CD4-positive, alpha-beta T cell treated with Interleukin-17A for 4 hours (primary cell): ENCODE measurements around the gene DAAM2.

ENCODE experiments used
- DNase-seq: peaks from one replicate; pipeline ENCODE4 v3.0.0-alpha.2; 2020; ENCODE audit warnings: mixed read lengths

Gene DAAM2

GRCh38 chr6:39911513-39912125 is 119.4 kb downstream of the DAAM2 start:
- DNase-seq = no peak

GRCh38 chr6:39912446-39912845 is 120.3 kb downstream of the DAAM2 start:
- DNase-seq = no peak

- no peak for DNase-seq
Measured at GRCh38 chr6:39913391-39913916, 121.3 kb downstream of the DAAM2 start.

GRCh38 chr6:39914239-39914638 is 122.1 kb downstream of the DAAM2 start:
- no peak for DNase-seq

GRCh38 chr6:39915866-39916265 is 123.7 kb downstream of the DAAM2 start:
- DNase-seq = no peak

- DNase-seq = no peak
Measured at GRCh38 chr6:39917329-39917728, 125.2 kb downstream of the DAAM2 start.

GRCh38 chr6:39917981-39918380 is 125.8 kb downstream of the DAAM2 start:
- DNase-seq = no peak

- no peak for DNase-seq
Measured at GRCh38 chr6:39918831-39919230, 126.7 kb downstream of the DAAM2 start.

- DNase-seq = no peak
Measured at GRCh38 chr6:39920157-39920556, 128.0 kb downstream of the DAAM2 start.

- DNase-seq = no peak
Measured at GRCh38 chr6:39922821-39923220, 130.6 kb downstream of the DAAM2 start.

GRCh38 chr6:39923394-39923793 is 131.2 kb downstream of the DAAM2 start:
- DNase-seq = no peak

GRCh38 chr6:39923861-39924260 is 131.7 kb downstream of the DAAM2 start:
- no peak for DNase-seq

GRCh38 chr6:39924283-39924682 is 132.1 kb downstream of the DAAM2 start:
- DNase-seq = no peak

- no peak for DNase-seq
Measured at GRCh38 chr6:39925191-39925930, 133.2 kb downstream of the DAAM2 start.

GRCh38 chr6:39925931-39926290 is 133.7 kb downstream of the DAAM2 start:
- no peak for DNase-seq

- DNase-seq = no peak
Measured at GRCh38 chr6:39926668-39927067, 134.5 kb downstream of the DAAM2 start.

GRCh38 chr6:39927159-39927558 is 135.0 kb downstream of the DAAM2 start:
- DNase-seq = no peak

- DNase-seq = no peak
Measured at GRCh38 chr6:39929039-39929732, 137.0 kb downstream of the DAAM2 start.

GRCh38 chr6:39929733-39930461 is 137.7 kb downstream of the DAAM2 start:
- DNase-seq = no peak

- no peak for DNase-seq
Measured at GRCh38 chr6:39930540-39930939, 138.4 kb downstream of the DAAM2 start.

- no peak for DNase-seq
Measured at GRCh38 chr6:39931607-39932006, 139.4 kb downstream of the DAAM2 start.

- no peak for DNase-seq
Measured at GRCh38 chr6:39932386-39932910, 140.3 kb downstream of the DAAM2 start.

GRCh38 chr6:39933669-39934130 is 141.5 kb downstream of the DAAM2 start:
- DNase-seq = no peak
